ENCODE data around the gene CHKB. TPM values are rescaled to one million over a fixed set of nuclear protein-coding genes. Genes with fewer than 3 reads are reported as not detected.
"Not testable (repeated sequence)": the region's sequence is repeated elsewhere in the genome, so short reads cannot be mapped to it uniquely, and the experiment has no call there.

CHKB gene
- total and polyA plus RNA-seq, 10 of the 15 experiments (the other 5 are each of a cell fraction or from before 2014, with no cell fraction given), result 10.0 to 93.9 (median 57.0) TPM

GRCh38 chr22:50541667-50542026 is 41.0 kb downstream of the CHKB start:
- ATAC-seq (peak; percentile 39), FAIRE-seq (peak; percentile 75)
- POLR2A ChIA-PET, result interaction anchor here (1.0 to 10.0 kb wide), 6 partner anchors 9 to 291 kb away, joined by 3 to 232 read pairs (median 6); partner anchors contain the start of genes CHKB, LMF2, NCAPH2 and SCO2
- DNase-seq (ENCODE audit: low read depth, low spot score); BruUV-seq (replicated peaks); H3K79me2 ChIP-seq (ENCODE audit: control insufficient read depth, insufficient read depth, low read length); H3K27me3 ChIP-seq (replicated peaks in 1 of 2; ENCODE audit: control insufficient read depth in 2 of 2, insufficient read depth in 2 of 2, low read length in 1 of 2); H3K36me3 ChIP-seq (ENCODE audit: control insufficient read depth in 2 of 2, insufficient read depth in 2 of 2, low read length in 1 of 2); in situ Hi-C loops (cut with MboI); H4K20me1 ChIP-seq (ENCODE audit: control insufficient read depth, insufficient read depth); H2AFZ ChIP-seq (ENCODE audit: control insufficient read depth, low read depth, low read length); H3K9me3 ChIP-seq (replicated peaks; ENCODE audit: control insufficient read depth, insufficient read depth, low read length): not testable (repeated sequence)
- WGBS (ENCODE audit: insufficient coverage, insufficient replicate concordance, low lambda C conversion rate, missing lambda C conversion rate), result 1% methylated on average over 5 of the region's 5 CpGs
- H3K27ac ChIP-seq (ENCODE audit: control insufficient read depth, insufficient read depth), result peak overlapping the region; percentile 100
- TF ChIP-seq HCFC1 (IDR thresholded peaks at IDR 0.05; ENCODE audit: low read length) (0 out of 2 replicates have a peak, but pooled peaks have one; percentile 16), BACH1 (IDR thresholded peaks at IDR 0.05; ENCODE audit: borderline replicate concordance) (0 out of 2 replicates have a peak, but pooled peaks have one; percentile 39), BCL11A (IDR thresholded peaks at IDR 0.05; ENCODE audit: low read depth, low read length) (peak; percentile 26; the same call in 1 of the 2 replicates), MLLT1 (IDR thresholded peaks at IDR 0.05) (peak; percentile 34; the same call in 1 of the 2 replicates), POLR2AphosphoS5 (IDR thresholded peaks at IDR 0.05; ENCODE audit: low read length) (0 out of 2 replicates have a peak, but pooled peaks have one; percentile 63), JUNB (IDR thresholded peaks at IDR 0.05) (peak; percentile 25; the same call in 1 of the 2 replicates), SMAD1 (IDR thresholded peaks at IDR 0.05; ENCODE audit: low read depth, partially characterized antibody) (peak; percentile 2), HDGF (IDR thresholded peaks at IDR 0.05) (peak; percentile 65; the same call in 1 of the 2 replicates), EED (IDR thresholded peaks at IDR 0.05; ENCODE audit: low read depth) (peak; percentile 43; the same call in 1 of the 2 replicates), ZNF687 (IDR thresholded peaks at IDR 0.05) (peak; percentile 41)
- H3K9ac ChIP-seq (ENCODE audit: control insufficient read depth, insufficient read depth, low read length), result peak overlapping the region; percentile 97
- SMC1A ChIA-PET (ENCODE audit: uncharacterized antibody, unreplicated experiment), result interaction anchor here (3.0 to 3.7 kb wide), 2 partner anchors 10 to 14 kb away, joined by 18 to 58 read pairs; partner anchors contain the start of genes SCO2 and TYMP
- CTCF ChIA-PET, result interaction anchor here (1.3 to 3.6 kb wide), 6 partner anchors 11 to 80 kb away, joined by 4 to 37 read pairs (median 13); partner anchors contain the start of genes SCO2 and SYCE3
- peaks cover 55% of the 10 kb centered on the region for H3K4me1 ChIP-seq (ENCODE audit: control insufficient read depth, insufficient read depth, low read length)
- RAD21 ChIA-PET (ENCODE audit: unreplicated experiment), result interaction anchor here (1.2 to 6.1 kb wide), 5 partner anchors 8 to 80 kb away, joined by 3 to 106 read pairs (median 8); partner anchors contain the start of genes LMF2, NCAPH2, SCO2 and TYMP
- peak overlapping the region; percentile 76 for H3K4me2 ChIP-seq (ENCODE audit: control insufficient read depth, insufficient read depth)
- intact Hi-C loops (cut with micrococcal nuclease; ENCODE audit: unreplicated experiment), result loop anchor here (1.0 to 5.0 kb wide), 2 partner anchors 21 to 81 kb away; partner anchors contain the start of gene SYCE3
- H3K4me3 ChIP-seq, result peak overlapping the region; percentile 22; the same call in 1 of the 2 replicates

All from GM12878 (cell line).